Endothelial cell of umbilical vein (primary cell): ENCODE measurements around the gene XRN1.

Experiments used
- CTCF ChIP-seq, 2 donors: IDR thresholded peaks; 1 replicate in 1 of 2; 2 replicates in 1 of 2; pipeline ENCODE4 v1.5.1; 2011; ENCODE audit warnings: low read length in 2 of 2, mild to moderate bottlenecking in 2 of 2, moderate library complexity in 2 of 2, control low read depth in 1 of 2, inconsistent platforms in 1 of 2, low read depth in 1 of 2; ENCODE audit not compliant: insufficient read depth in 1 of 2; ENCODE audit errors: extremely low read depth in 1 of 2
- EZH2 ChIP-seq: IDR thresholded peaks from 2 replicates; pipeline ENCODE4 v1.6.1; 2012; ENCODE audit warnings: borderline replicate concordance, low read depth, mild to moderate bottlenecking, moderate library complexity, low read length, inconsistent platforms; ENCODE audit not compliant: severe bottlenecking
- POLR2A ChIP-seq: IDR thresholded peaks from 2 replicates; pipeline ENCODE4 v1.6.1; 2012; ENCODE audit warnings: low read depth, mild to moderate bottlenecking, control low read depth, low read length
- POLR2AphosphoS5 ChIP-seq: IDR thresholded peaks from 2 replicates; pipeline ENCODE4 v1.6.1; 2012; ENCODE audit warnings: low read depth, mild to moderate bottlenecking, control low read depth, low read length, moderate library complexity; ENCODE audit not compliant: insufficient read depth

- TF ChIP-seq CTCF (IDR thresholded peaks at IDR 0.05; ENCODE audit: extremely low read depth in 1 of 2, insufficient read depth in 1 of 2, low read depth in 1 of 2, low read length in 2 of 2) = no peak
- no peak for TF ChIP-seq EZH2
- no peak for TF ChIP-seq POLR2A
- no peak for TF ChIP-seq POLR2AphosphoS5
Measured at GRCh38 chr3:142470826-142471225, 23.0 kb upstream of the XRN1 start.
